SU-DHL-6 (cell line): ENCODE measurements around the gene TAGLN.
"Not testable (repeated sequence)": the region's sequence is repeated elsewhere in the genome, so short reads cannot be mapped to it uniquely, and the experiment has no call there.

ENCODE experiments used
- H2AFZ ChIP-seq: fragments of 200-600 bp; sonication (generic); 2 replicates; pipeline ENCODE4 v1.6.1; 2014; ENCODE audit warnings: low read depth, mild to moderate bottlenecking, moderate library complexity, mixed read lengths, antibody characterized with exemption, low read length; ENCODE audit not compliant: severe bottlenecking
- H3F3A ChIP-seq: fragments of 200-600 bp; shearing (Covaris generic); 2 replicates; pipeline ENCODE4 v1.6.0; 2016; ENCODE audit warnings: antibody characterized with exemption, mild to moderate bottlenecking; ENCODE audit not compliant: insufficient read depth
- H3K27ac ChIP-seq: fragments of 200-600 bp; sonication (generic); 2 replicates; pipeline ENCODE4 v1.5.1; 2016; ENCODE audit warnings: low read depth, mild to moderate bottlenecking, low read length, moderate library complexity, mixed read lengths
- H3K27me3 ChIP-seq: fragments of 200-600 bp; sonication (generic), shearing (Covaris generic); 2 replicates; pipeline ENCODE4 v1.6.0; 2014; ENCODE audit warnings: mild to moderate bottlenecking, low read length
- H3K36me3 ChIP-seq: fragments of 200-600 bp; sonication (generic); 2 replicates; pipeline ENCODE4 v1.6.1; 2014; ENCODE audit warnings: mild to moderate bottlenecking, low read length, mixed read lengths
- H3K4me2 ChIP-seq: fragments of 300-600, 200-600 bp; shearing (Covaris generic), sonication (generic); 2 replicates; pipeline ENCODE4 v1.6.0; 2014; ENCODE audit warnings: low read length, low read depth, mild to moderate bottlenecking; ENCODE audit not compliant: poor library complexity, severe bottlenecking
- H3K4me3 ChIP-seq: fragments of 200-600 bp; sonication (generic); 2 replicates; pipeline ENCODE4 v1.5.1; 2014; ENCODE audit warnings: antibody characterized with exemption, low read length, mild to moderate bottlenecking, mixed read lengths; ENCODE audit not compliant: insufficient read depth, poor library complexity, severe bottlenecking
- H3K79me2 ChIP-seq: fragments of 200-600 bp; sonication (generic); 2 replicates; pipeline ENCODE4 v1.6.1; 2014; ENCODE audit warnings: mild to moderate bottlenecking, low read length, moderate library complexity; ENCODE audit not compliant: insufficient read depth
- H3K9ac ChIP-seq: fragments of 200-600 bp; sonication (generic); 2 replicates; pipeline ENCODE4 v1.7.0; 2014; ENCODE audit warnings: mild to moderate bottlenecking, low read length
- H3K9me2 ChIP-seq: fragments of 200-600 bp; sonication (generic); replicated peaks from 2 replicates; pipeline ENCODE4 v1.6.1; 2014; ENCODE audit warnings: low read length; ENCODE audit not compliant: insufficient read depth
- H3K9me3 ChIP-seq: fragments of 200-600 bp; sonication (generic); 2 replicates; pipeline ENCODE4 v1.6.1; 2014; ENCODE audit warnings: low read length, mixed read lengths; ENCODE audit not compliant: insufficient read depth
- H4K20me1 ChIP-seq: fragments of 200-600 bp; sonication (generic); 2 replicates; pipeline ENCODE4 v1.6.1; 2014; ENCODE audit warnings: low read depth, mild to moderate bottlenecking, antibody characterized with exemption, low read length, moderate library complexity, mixed read lengths
- CTCF ChIP-seq: fragments of 200-600 bp; sonication (generic); IDR thresholded peaks from one replicate; pipeline ENCODE4 v1.5.1; 2017; ENCODE audit warnings: antibody characterized with exemption, mild to moderate bottlenecking, low read length, moderate library complexity; ENCODE audit not compliant: insufficient read depth, poor library complexity, severe bottlenecking
- EZH2phosphoT487 ChIP-seq: fragments of 200-600 bp; sonication (generic), shearing (Covaris generic); conservative IDR thresholded peaks from 2 replicates; pipeline ENCODE4 v1.6.1; 2018; ENCODE audit warnings: mild to moderate bottlenecking, antibody characterized with exemption, low read length, moderate library complexity, mixed read lengths

Gene TAGLN

GRCh38 chr11:117182551-117182935 is 16.6 kb upstream of the TAGLN start:
- TF ChIP-seq CTCF, result no peak
- TF ChIP-seq EZH2phosphoT487, result no peak
- H3K36me3 ChIP-seq, result no peaks in the 10 kb centered on the region
- no peaks in the 10 kb centered on the region for H4K20me1 ChIP-seq
- no peak overlapping the region for H3K4me2 ChIP-seq
- no peak overlapping the region for H3K9ac ChIP-seq
- peaks cover 3% of the 10 kb centered on the region for H3F3A ChIP-seq
- H2AFZ ChIP-seq, result no peak overlapping the region
- H3K27ac ChIP-seq, result no peak overlapping the region
- no peaks in the 10 kb centered on the region for H3K9me2 ChIP-seq
- H3K4me3 ChIP-seq, result no peak overlapping the region
- H3K79me2 ChIP-seq, result no peaks in the 10 kb centered on the region
- no peaks in the 10 kb centered on the region for H3K9me3 ChIP-seq
- no peaks in the 10 kb centered on the region for H3K27me3 ChIP-seq

- not testable (repeated sequence) for H3F3A ChIP-seq, H3K9me3 ChIP-seq, H3K4me2 ChIP-seq, H4K20me1 ChIP-seq, H3K27me3 ChIP-seq, H2AFZ ChIP-seq, H3K4me3 ChIP-seq, H3K79me2 ChIP-seq, H3K9me2 ChIP-seq, H3K27ac ChIP-seq, H3K36me3 ChIP-seq, H3K9ac ChIP-seq
Observed at GRCh38 chr11:117183178-117183577, 16.0 kb upstream of the TAGLN start.

- H3K27me3 ChIP-seq, result no peaks in the 10 kb centered on the region
- H3K79me2 ChIP-seq, result no peaks in the 10 kb centered on the region
- no peak overlapping the region for H3K9ac ChIP-seq
- no peaks in the 10 kb centered on the region for H3K9me3 ChIP-seq
- no peaks in the 10 kb centered on the region for H4K20me1 ChIP-seq
- H3F3A ChIP-seq, result no peaks in the 10 kb centered on the region; the same call in 1 of the 2 replicates
- H3K36me3 ChIP-seq, result no peaks in the 10 kb centered on the region
- H3K4me3 ChIP-seq, result no peak overlapping the region
- no peak overlapping the region for H3K4me2 ChIP-seq
- H3K9me2 ChIP-seq, result no peaks in the 10 kb centered on the region
- no peak for TF ChIP-seq CTCF
- TF ChIP-seq EZH2phosphoT487, result no peak
- H2AFZ ChIP-seq, result no peak overlapping the region
- H3K27ac ChIP-seq, result no peak overlapping the region
Observed at GRCh38 chr11:117183724-117184349, 15.3 kb upstream of the TAGLN start.

- H3K27ac ChIP-seq, result 0 out of 2 replicates have a peak overlapping the region, but pooled peaks have one; percentile 18
- no peaks in the 10 kb centered on the region; the same call in 1 of the 2 replicates for H3F3A ChIP-seq
- H3K9me3 ChIP-seq, result no peaks in the 10 kb centered on the region
- H3K4me2 ChIP-seq, result no peak overlapping the region
- H3K27me3 ChIP-seq, result no peaks in the 10 kb centered on the region
- H4K20me1 ChIP-seq, result no peaks in the 10 kb centered on the region
- 0 out of 2 replicates have a peak overlapping the region, but pooled peaks have one; percentile 3 for H3K9ac ChIP-seq
- H3K9me2 ChIP-seq, result no peaks in the 10 kb centered on the region
- no peaks in the 10 kb centered on the region for H3K36me3 ChIP-seq
- H3K79me2 ChIP-seq, result no peaks in the 10 kb centered on the region
- no peak overlapping the region for H3K4me3 ChIP-seq
- no peak overlapping the region for H2AFZ ChIP-seq
- TF ChIP-seq CTCF, result no peak
- no peak for TF ChIP-seq EZH2phosphoT487
Observed at GRCh38 chr11:117185736-117186430, 13.3 kb upstream of the TAGLN start.
